Testis (tissue), 3 donors: ENCODE measurements around the gene STK40. TPM values are rescaled to one million over a fixed set of nuclear protein-coding genes. Genes with fewer than 3 reads are reported as not detected.

Source experiments
- DNase-seq: peaks from one replicate; pipeline ENCODE4 v3.0.0-alpha.2; 2019
- H3K27ac ChIP-seq, 2 donors: fragments of 200-600 bp; sonication (generic); one replicate each; pipeline ENCODE4 v1.5.1; 2019
- H3K27me3 ChIP-seq: fragments of 200-600 bp; sonication (generic); one replicate; pipeline ENCODE4 v1.5.1; 2019
- H3K36me3 ChIP-seq: fragments of 200-600 bp; sonication (generic); one replicate; pipeline ENCODE4 v1.5.1; 2017; ENCODE audit warnings: low read depth; ENCODE audit errors: missing control alignments
- H3K4me1 ChIP-seq: fragments of 200-600 bp; sonication (generic); one replicate; pipeline ENCODE4 v1.5.1; 2019
- H3K4me3 ChIP-seq, 2 donors: fragments of 200-600 bp; sonication (generic); one replicate each; pipeline ENCODE4 v1.5.1; 2017 to 2019
- H3K9me3 ChIP-seq: fragments of 200-600 bp; sonication (generic); one replicate; pipeline ENCODE4 v1.5.1; 2017
- POLR2A ChIP-seq: fragments of 450-650 bp; IDR thresholded peaks from one replicate; pipeline ENCODE4 v1.6.1; 2017; ENCODE audit warnings: antibody characterized with exemption, mild to moderate bottlenecking, moderate library complexity
- WGBS, 2 donors: methylation state at CpG; one replicate each; pipeline ENCODE4 v1.1.5; 2018; 5-methylcytosine and 5-hydroxymethylcytosine counted together
- intact Hi-C: fragments of 100-400 bp; cut with DNase I; formaldehyde crosslinking; loops from one replicate; pipeline ENCODE4 v1.15.1; 2023; ENCODE audit warnings: low total_unique reads
- polyA plus RNA-seq: library from polyadenylated mRNA; stranded (reverse); fragments of 350-450 nt; fragmentation: Illumina TruSeq; extraction: RNeasy Lipid Tissue Mini Kit (QIAGEN cat#74804); gene quantifications from one replicate; pipeline ENCODE4 v1.2.3, GENCODE V29; 2014; ENCODE audit warnings: low read depth, low replicate concordance; ENCODE audit not compliant: insufficient read depth
- total RNA-seq, 2 donors: library from RNA; depleted of rRNA; stranded (reverse); fragments of >200 nt; gene quantifications; one replicate each; pipeline ENCODE4 v1.2.3, GENCODE V29; 2016
- TF ChIP-seq, protein P1 (sequence below), 3 experiments: fragments of 450-650 bp in 2 of 3; fragments of 200-600 bp in 1 of 3; sonication (generic) in 1 of 3; IDR thresholded peaks; one replicate each; pipeline ENCODE4 v1.5.1; 2016 to 2019; ENCODE audit warnings: antibody characterized with exemption in 3 of 3, mild to moderate bottlenecking in 2 of 3, moderate library complexity in 1 of 3

Gene STK40
- total and polyA plus RNA-seq, 3 donors from 2014 or later = 126 to 159 (median 140) TPM

DNA sequence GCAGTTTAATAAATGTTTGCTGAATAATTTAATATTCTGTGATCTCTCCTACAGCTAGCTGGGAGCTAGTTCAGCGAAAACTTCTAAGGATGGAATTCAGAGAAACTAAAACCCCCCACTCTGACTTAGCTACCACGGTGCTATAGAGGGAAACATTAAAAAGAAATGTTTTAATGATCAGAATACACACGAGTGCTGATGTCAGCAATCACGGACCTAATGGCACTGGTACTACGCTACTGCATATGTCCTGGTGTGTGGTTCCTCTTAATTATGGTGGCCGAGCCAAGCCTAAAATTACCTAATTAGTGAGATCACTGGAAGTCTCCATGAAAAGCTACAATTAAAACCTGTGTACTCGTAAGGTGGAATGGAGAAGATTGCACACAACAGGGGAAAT is 35.9 kb upstream of the STK40 start:
- intact Hi-C loops = no loop called here
- H3K36me3 ChIP-seq = no peaks in the 10 kb centered on the region
- DNase-seq = no peak
- WGBS, 2 donors = 83 to 93% methylated on average over 7 of the region's 7 CpGs
- no peak overlapping the region for H3K27ac ChIP-seq
- TF ChIP-seq POLR2A = no peak
- TF ChIP-seq, protein P1, sequence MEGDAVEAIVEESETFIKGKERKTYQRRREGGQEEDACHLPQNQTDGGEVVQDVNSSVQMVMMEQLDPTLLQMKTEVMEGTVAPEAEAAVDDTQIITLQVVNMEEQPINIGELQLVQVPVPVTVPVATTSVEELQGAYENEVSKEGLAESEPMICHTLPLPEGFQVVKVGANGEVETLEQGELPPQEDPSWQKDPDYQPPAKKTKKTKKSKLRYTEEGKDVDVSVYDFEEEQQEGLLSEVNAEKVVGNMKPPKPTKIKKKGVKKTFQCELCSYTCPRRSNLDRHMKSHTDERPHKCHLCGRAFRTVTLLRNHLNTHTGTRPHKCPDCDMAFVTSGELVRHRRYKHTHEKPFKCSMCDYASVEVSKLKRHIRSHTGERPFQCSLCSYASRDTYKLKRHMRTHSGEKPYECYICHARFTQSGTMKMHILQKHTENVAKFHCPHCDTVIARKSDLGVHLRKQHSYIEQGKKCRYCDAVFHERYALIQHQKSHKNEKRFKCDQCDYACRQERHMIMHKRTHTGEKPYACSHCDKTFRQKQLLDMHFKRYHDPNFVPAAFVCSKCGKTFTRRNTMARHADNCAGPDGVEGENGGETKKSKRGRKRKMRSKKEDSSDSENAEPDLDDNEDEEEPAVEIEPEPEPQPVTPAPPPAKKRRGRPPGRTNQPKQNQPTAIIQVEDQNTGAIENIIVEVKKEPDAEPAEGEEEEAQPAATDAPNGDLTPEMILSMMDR (IDR thresholded peaks at IDR 0.05) = no peak
- no peaks in the 10 kb centered on the region for H3K27me3 ChIP-seq
- H3K4me3 ChIP-seq = no peak overlapping the region
- peaks cover 29% of the 10 kb centered on the region for H3K4me1 ChIP-seq
- no peaks in the 10 kb centered on the region for H3K9me3 ChIP-seq

DNA sequence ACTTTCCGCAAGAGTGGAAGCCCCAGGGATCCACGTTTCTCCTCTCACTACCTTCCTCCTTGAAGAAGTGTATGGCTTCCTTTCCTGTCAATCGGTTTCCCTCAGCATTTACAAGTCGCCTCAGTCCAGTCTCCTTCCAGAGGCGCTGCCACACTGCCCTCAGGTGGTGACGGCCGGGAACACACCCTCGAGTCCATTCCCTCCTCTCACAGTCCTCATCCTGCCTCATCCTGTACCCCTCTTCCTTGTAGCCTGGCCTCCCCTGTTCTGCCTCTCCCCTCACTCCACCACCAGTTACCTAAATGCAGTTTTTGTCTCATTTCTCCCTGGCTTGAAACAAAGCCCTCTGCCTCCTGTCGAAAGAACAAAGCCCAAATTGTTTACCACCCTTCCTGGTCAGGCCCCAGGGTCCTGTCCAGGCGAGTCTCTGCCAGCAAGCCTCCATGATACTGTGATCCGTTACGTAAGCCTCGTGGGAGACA is 35.2 kb upstream of the STK40 start:
- WGBS, 2 donors = 24 to 26% methylated on average over 13 of the region's 13 CpGs
- no peak for TF ChIP-seq POLR2A
- TF ChIP-seq, protein P1 (IDR thresholded peaks at IDR 0.05) = peak; percentile 79 to 92 (median 92)
- H3K9me3 ChIP-seq = no peaks in the 10 kb centered on the region
- peak overlapping the region; percentile 26 to 63 for H3K27ac ChIP-seq
- no peak overlapping the region for H3K4me3 ChIP-seq
- no peaks in the 10 kb centered on the region for H3K36me3 ChIP-seq
- peak; percentile 92 for DNase-seq
- no peaks in the 10 kb centered on the region for H3K27me3 ChIP-seq
- intact Hi-C loops = no loop called here
- H3K4me1 ChIP-seq = peaks cover 29% of the 10 kb centered on the region

DNA sequence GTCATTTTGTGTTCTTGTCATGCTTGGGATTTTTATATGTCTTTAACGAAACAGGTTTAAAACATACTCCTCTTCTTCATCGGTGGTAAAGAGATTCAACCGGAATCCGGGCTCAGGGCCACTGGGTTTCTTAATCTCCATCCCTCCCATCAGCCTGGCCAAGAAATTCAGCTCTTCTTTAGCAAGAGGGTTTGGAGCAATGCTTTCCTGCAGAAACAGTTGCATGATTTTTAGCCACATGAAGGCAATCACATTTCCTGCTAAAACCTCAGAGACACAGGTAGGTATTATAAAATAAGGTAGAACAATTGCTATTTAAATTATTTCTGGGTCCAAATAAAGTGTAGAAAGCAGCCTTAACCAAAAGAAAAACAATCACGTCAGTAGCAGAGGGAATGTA is 34.7 kb upstream of the STK40 start:
- no peak for TF ChIP-seq POLR2A
- TF ChIP-seq, protein P1 (IDR thresholded peaks at IDR 0.05) = no peak
- Histone ChIP-seq H3K36me3 (no peaks in the 10 kb centered on the region), H3K9me3 (no peaks in the 10 kb centered on the region), H3K27me3 (no peaks in the 10 kb centered on the region), H3K4me1 (peaks cover 29% of the 10 kb centered on the region), H3K4me3 (no peak overlapping the region), H3K27ac (peak overlapping the region; percentile 27 to 63)
- peak; percentile 70 for DNase-seq
- WGBS, 2 donors = 22 to 33% methylated on average over 5 of the region's 5 CpGs
- intact Hi-C loops = no loop called here

DNA sequence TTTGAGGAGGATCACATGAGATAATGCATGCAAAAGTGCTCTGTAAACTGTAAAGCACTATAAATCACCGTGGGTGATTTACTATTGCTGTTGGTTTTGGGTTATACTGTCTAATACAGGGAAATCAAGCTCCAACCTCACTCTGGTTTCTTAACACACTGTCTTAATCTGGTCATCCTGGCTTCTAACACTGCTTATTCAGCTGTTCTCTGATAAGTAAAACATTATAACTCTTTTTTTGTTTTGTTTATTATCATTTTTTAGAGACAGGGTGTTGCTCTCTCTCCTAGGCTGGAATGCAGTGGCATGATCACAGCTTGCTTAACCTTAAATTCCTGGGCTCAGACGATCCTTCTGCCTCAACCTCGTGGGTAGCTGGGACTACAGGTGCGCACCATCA is 33.8 kb upstream of the STK40 start:
- 27 to 59% methylated on average over 4 of the region's 4 CpGs for WGBS, 2 donors
- no peak overlapping the region for H3K4me3 ChIP-seq
- H3K27ac ChIP-seq = peak overlapping the region in 1 of 2 donors; percentile 63
- no peak for DNase-seq
- no peaks in the 10 kb centered on the region for H3K27me3 ChIP-seq
- H3K4me1 ChIP-seq = peaks cover 32% of the 10 kb centered on the region
- no peaks in the 10 kb centered on the region for H3K9me3 ChIP-seq
- H3K36me3 ChIP-seq = no peaks in the 10 kb centered on the region
- intact Hi-C loops = no loop called here
- TF ChIP-seq, protein P1 (IDR thresholded peaks at IDR 0.05) = no peak
- no peak for TF ChIP-seq POLR2A

DNA sequence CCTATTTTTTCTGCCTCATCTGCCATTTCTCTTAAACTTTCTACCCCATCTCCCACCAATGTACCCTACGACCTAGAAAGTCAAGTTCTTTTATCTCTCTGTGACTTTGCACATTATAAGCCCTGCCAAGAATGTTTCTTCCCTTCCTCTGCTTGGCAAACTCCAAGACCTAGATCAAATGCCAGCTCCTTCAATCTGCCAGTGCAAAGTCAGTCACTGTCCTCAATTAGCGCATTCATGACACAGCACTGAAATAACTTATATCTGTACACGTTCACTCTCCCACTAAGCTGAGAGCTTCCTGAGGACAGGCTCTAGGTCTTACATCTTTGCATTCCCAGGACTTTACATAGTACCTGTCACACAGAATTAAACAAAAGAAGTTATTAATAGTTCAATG is 33.4 kb upstream of the STK40 start:
- intact Hi-C loops = no loop called here
- no peaks in the 10 kb centered on the region for H3K36me3 ChIP-seq
- no peaks in the 10 kb centered on the region for H3K27me3 ChIP-seq
- peaks cover 37% of the 10 kb centered on the region for H3K4me1 ChIP-seq
- H3K27ac ChIP-seq = peak overlapping the region in 1 of 2 donors; percentile 63
- TF ChIP-seq POLR2A = no peak
- TF ChIP-seq, protein P1 (IDR thresholded peaks at IDR 0.05) = no peak
- WGBS, 2 donors = 52 to 61% methylated on average over 3 of the region's 3 CpGs
- H3K9me3 ChIP-seq = no peaks in the 10 kb centered on the region
- DNase-seq = peak; percentile 60
- no peak overlapping the region for H3K4me3 ChIP-seq
